PC-3 (cell line): ENCODE data around the gene SPEM3. TPM values are rescaled to one million over a fixed set of nuclear protein-coding genes. Genes with fewer than 3 reads are reported as not detected.

Experiments used
- ATAC-seq: fragments of 200-7000 bp; cut with Tn5 transposase; 2 replicates; pipeline ENCODE4 v1.9.1; 2020; ENCODE audit warnings: mild to moderate bottlenecking, moderate library complexity
- BruUV-seq: library from RNA; stranded (reverse); fragments of 400-500 nt; replicated peaks from 2 replicates; lab custom pipeline; 2021; lab: Mats Ljungman, UMichigan
- CTCF ChIA-PET: fragments of 300-600 bp; sonication (Branson Sonifier 250); formaldehyde crosslinking; loops from one replicate; lab custom pipeline; 2022; ENCODE audit warnings: antibody characterized with exemption; lab: Charles Lee
- POLR2A ChIA-PET: fragments of 300-600 bp; sonication (Branson Sonifier 250); formaldehyde crosslinking; loops from one replicate; lab custom pipeline; 2022; ENCODE audit warnings: antibody characterized with exemption; ENCODE audit not compliant: unreplicated experiment; lab: Charles Lee
- DNase-seq: peaks from one replicate; pipeline ENCODE4 v3.0.0-alpha.2; 2015
- H2AFZ ChIP-seq: fragments of 300-600 bp; sonication (generic); 2 replicates; pipeline ENCODE4 v1.6.0; 2016; ENCODE audit warnings: antibody characterized with exemption, low read length
- H3F3A ChIP-seq: fragments of 300-600 bp; sonication (generic); one replicate; pipeline ENCODE4 v1.6.0; 2017; ENCODE audit warnings: antibody characterized with exemption, low read length, control low read depth, mild to moderate bottlenecking; ENCODE audit not compliant: unreplicated experiment
- H3K27ac ChIP-seq: fragments of 300-600 bp; sonication (generic); 2 replicates; pipeline ENCODE4 v1.5.1; 2016; ENCODE audit warnings: mild to moderate bottlenecking, low read length
- H3K27me3 ChIP-seq: fragments of 300-600 bp; sonication (generic); 2 replicates; pipeline ENCODE4 v1.6.1; 2016; ENCODE audit warnings: low read length, mixed read lengths
- H3K36me3 ChIP-seq: fragments of 300-600 bp; sonication (generic); 2 replicates; pipeline ENCODE4 v1.6.1; 2016; ENCODE audit warnings: low read depth, mixed run types, low read length, mixed read lengths
- H3K4me1 ChIP-seq: fragments of 300-600 bp; sonication (generic); 2 replicates; pipeline ENCODE4 v1.5.1; 2016; ENCODE audit warnings: low read length; ENCODE audit not compliant: insufficient read depth
- H3K4me2 ChIP-seq: fragments of 300-600 bp; sonication (generic); 2 replicates; pipeline ENCODE4 v1.6.0; 2016; ENCODE audit warnings: low read length
- H3K4me3 ChIP-seq: fragments of 300-600 bp; sonication (generic); 2 replicates; pipeline ENCODE4 v1.5.1; 2016; ENCODE audit warnings: mild to moderate bottlenecking, low read length, mixed read lengths
- H3K79me2 ChIP-seq: fragments of 300-600 bp; sonication (generic); 2 replicates; pipeline ENCODE4 v1.6.1; 2017; ENCODE audit warnings: low read length, mixed read lengths
- H3K9ac ChIP-seq: fragments of 300-600 bp; sonication (generic); 2 replicates; pipeline ENCODE4 v1.6.0; 2016; ENCODE audit warnings: mild to moderate bottlenecking, low read length
- H3K9me2 ChIP-seq: fragments of 300-600 bp; sonication (generic); replicated peaks from 2 replicates; pipeline ENCODE4 v1.6.1; 2016; ENCODE audit warnings: mixed run types, low read length, mixed read lengths
- H3K9me3 ChIP-seq: fragments of 300-600 bp; sonication (generic); 2 replicates; pipeline ENCODE4 v1.6.1; 2016; ENCODE audit warnings: low read length, mixed read lengths
- H4K20me1 ChIP-seq: fragments of 300-600 bp; sonication (generic); 2 replicates; pipeline ENCODE4 v1.6.1; 2016; ENCODE audit warnings: low read length, mixed read lengths
- CTCF ChIP-seq: fragments of 300-600 bp; sonication (generic); conservative IDR thresholded peaks from 2 replicates; pipeline ENCODE4 v1.5.1; 2017; ENCODE audit warnings: antibody characterized with exemption, low read depth, mild to moderate bottlenecking, low read length
- EZH2 ChIP-seq: fragments of 300-600 bp; sonication (generic); IDR thresholded peaks from one replicate; pipeline ENCODE4 v1.6.1; 2017; ENCODE audit warnings: antibody characterized with exemption, mild to moderate bottlenecking, low read length; ENCODE audit not compliant: unreplicated experiment
- EZH2phosphoT487 ChIP-seq: fragments of 300-600 bp; sonication (generic); IDR thresholded peaks from 2 replicates; pipeline ENCODE4 v1.6.1; 2018; ENCODE audit warnings: mild to moderate bottlenecking, antibody characterized with exemption, low read length, borderline replicate concordance
- intact Hi-C: fragments of 100-400 bp; cut with micrococcal nuclease; formaldehyde crosslinking; loops from 2 replicates; pipeline ENCODE4 v1.9.0; 2023
- total RNA-seq: library from RNA; depleted of rRNA; stranded (reverse); fragments of >200 nt; gene quantifications from 2 replicates; pipeline ENCODE4 v1.2.3, GENCODE V29; 2014

Gene SPEM3
- total RNA-seq, 1 experiment from 2014 or later: not detected

- ATAC-seq (peak; percentile 3), DNase-seq (no peak)
- Histone ChIP-seq H3K4me3 (peak overlapping the region; percentile 85), H3F3A (no peaks in the 10 kb centered on the region), H2AFZ (peak overlapping the region; percentile 80), H4K20me1 (no peaks in the 10 kb centered on the region), H3K79me2 (peaks cover 6% of the 10 kb centered on the region; the same call in 1 of the 2 replicates), H3K4me1 (peaks cover 9% of the 10 kb centered on the region), H3K4me2 (peak overlapping the region; percentile 92), H3K27me3 (no peaks in the 10 kb centered on the region), H3K9me3 (no peaks in the 10 kb centered on the region), H3K9me2 (no peaks in the 10 kb centered on the region), H3K36me3 (no peaks in the 10 kb centered on the region), H3K27ac (no peak overlapping the region), H3K9ac (peak overlapping the region; percentile 73)
- ChIA-PET CTCF (interaction anchor here (1.1 to 1.2 kb wide), 2 partner anchors 9 to 34 kb away, joined by 3 to 6 read pairs; partner anchors contain the start of gene PLSCR3), POLR2A (interaction anchor here (0.7 kb wide), 1 partner anchor 32 kb away, joined by 6 read pairs; the partner anchor contains the start of gene TMEM102)
- TSS peak; percentile 81 for BruUV-seq
- intact Hi-C loops: no loop called here
- TF ChIP-seq EZH2phosphoT487: no peak
- no peak for TF ChIP-seq EZH2
- no peak for TF ChIP-seq CTCF
These were observed 25.5 kb upstream of the SPEM3 start for GRCh38 chr17:7403043-7403726.

- peak; percentile 52 for ATAC-seq
- DNase-seq: no peak
- ChIA-PET POLR2A (interaction anchor here (0.5 to 0.7 kb wide), 4 partner anchors 9 to 1935 kb away, joined by 3 to 5 read pairs (median 4); partner anchors contain the start of genes DHX33 and PLSCR3), CTCF (interaction anchor here (0.8 to 1.2 kb wide), 4 partner anchors 10 to 184 kb away, joined by 3 to 6 read pairs (median 5); partner anchors contain the start of genes ACADVL, DLG4 and PLSCR3)
- Histone ChIP-seq H4K20me1 (no peaks in the 10 kb centered on the region), H3K9me2 (no peaks in the 10 kb centered on the region), H3K9me3 (no peaks in the 10 kb centered on the region), H3K9ac (peak overlapping the region; percentile 73), H3F3A (no peaks in the 10 kb centered on the region), H3K4me2 (peak overlapping the region; percentile 92), H3K4me3 (peak overlapping the region; percentile 85), H3K27me3 (no peaks in the 10 kb centered on the region), H2AFZ (peak overlapping the region; percentile 80), H3K79me2 (peaks cover 6% of the 10 kb centered on the region; the same call in 1 of the 2 replicates), H3K36me3 (no peaks in the 10 kb centered on the region), H3K4me1 (peaks cover 9% of the 10 kb centered on the region), H3K27ac (0 out of 2 replicates have a peak overlapping the region, but pooled peaks have one; percentile 13)
- intact Hi-C loops: no loop called here
- TF ChIP-seq EZH2phosphoT487 (no peak), EZH2 (no peak), CTCF (no peak)
- no TSS peak for BruUV-seq
These were observed 25.0 kb upstream of the SPEM3 start for GRCh38 chr17:7403727-7403976.
